Measurements from ENCODE around the gene ZNF559. TPM values are rescaled to one million over a fixed set of nuclear protein-coding genes. Genes with fewer than 3 reads are reported as not detected.

ZNF559 gene
- total RNA-seq, 2 donors from 2014 or later: 19.4 to 30.3 TPM

DNA sequence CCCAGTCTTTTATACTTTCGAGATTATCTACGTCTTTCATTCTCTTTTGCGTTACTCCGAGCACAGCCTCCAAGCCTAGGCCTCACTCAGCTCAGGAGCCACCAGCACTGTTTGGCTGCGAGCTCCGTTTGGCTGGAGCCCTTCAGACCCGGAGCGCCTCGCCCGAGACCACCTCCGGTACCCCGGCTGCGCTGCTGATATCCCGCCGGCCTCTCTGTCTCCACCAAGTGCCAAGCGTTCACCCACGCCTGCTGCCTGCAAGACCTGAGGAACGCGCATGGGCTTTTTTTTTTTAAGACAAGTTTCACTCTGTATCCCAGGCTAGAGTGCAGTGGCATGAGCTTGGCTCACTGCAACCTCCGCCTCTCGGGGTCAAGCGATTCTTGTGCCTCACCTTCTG is 24.7 kb downstream of the ZNF559 start:
- Histone ChIP-seq H3K27ac (no peak overlapping the region), H3K4me1 (replicated peaks) (no peaks in the 10 kb centered on the region), H3K4me3 (no peak overlapping the region), H3K36me3 (peaks cover 0 to 1% of the 10 kb centered on the region in 2 donors), H3K9me3 (peaks cover 4% of the 10 kb centered on the region), H3K27me3 (replicated peaks; ENCODE audit: insufficient read depth) (no peaks in the 10 kb centered on the region)
- TF ChIP-seq POLR2A (IDR thresholded peaks at IDR 0.05) (no peak), POLR2AphosphoS5 (IDR thresholded peaks at IDR 0.05) (no peak)
- TF ChIP-seq, protein P1, sequence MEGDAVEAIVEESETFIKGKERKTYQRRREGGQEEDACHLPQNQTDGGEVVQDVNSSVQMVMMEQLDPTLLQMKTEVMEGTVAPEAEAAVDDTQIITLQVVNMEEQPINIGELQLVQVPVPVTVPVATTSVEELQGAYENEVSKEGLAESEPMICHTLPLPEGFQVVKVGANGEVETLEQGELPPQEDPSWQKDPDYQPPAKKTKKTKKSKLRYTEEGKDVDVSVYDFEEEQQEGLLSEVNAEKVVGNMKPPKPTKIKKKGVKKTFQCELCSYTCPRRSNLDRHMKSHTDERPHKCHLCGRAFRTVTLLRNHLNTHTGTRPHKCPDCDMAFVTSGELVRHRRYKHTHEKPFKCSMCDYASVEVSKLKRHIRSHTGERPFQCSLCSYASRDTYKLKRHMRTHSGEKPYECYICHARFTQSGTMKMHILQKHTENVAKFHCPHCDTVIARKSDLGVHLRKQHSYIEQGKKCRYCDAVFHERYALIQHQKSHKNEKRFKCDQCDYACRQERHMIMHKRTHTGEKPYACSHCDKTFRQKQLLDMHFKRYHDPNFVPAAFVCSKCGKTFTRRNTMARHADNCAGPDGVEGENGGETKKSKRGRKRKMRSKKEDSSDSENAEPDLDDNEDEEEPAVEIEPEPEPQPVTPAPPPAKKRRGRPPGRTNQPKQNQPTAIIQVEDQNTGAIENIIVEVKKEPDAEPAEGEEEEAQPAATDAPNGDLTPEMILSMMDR (IDR thresholded peaks at IDR 0.05): no peak
- WGBS: 99% methylated on average over 22 of the region's 22 CpGs
- intact Hi-C loops (cut with DNase I): no loop called here
- no peak for DNase-seq (ENCODE audit: low spot score)

DNA sequence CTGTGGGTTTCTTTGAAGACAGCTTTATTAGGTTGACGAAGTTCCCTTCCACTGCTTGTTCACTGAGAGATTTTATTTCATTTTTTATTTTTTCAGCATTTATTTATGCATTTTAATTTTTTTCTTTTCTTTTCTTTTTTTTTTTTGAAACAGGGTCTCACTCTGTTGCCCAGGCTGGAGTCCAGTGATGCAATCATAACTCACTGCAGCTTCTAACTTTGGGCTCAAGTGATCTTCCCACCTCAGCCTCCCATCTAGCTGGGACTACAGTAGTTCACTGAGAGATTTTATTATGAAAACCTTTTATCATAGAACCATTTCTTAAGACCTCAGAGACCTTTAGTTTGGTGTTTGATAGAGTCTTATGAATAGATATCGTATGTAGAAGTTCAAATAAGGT is 28.5 kb downstream of the ZNF559 start:
- DNase-seq (ENCODE audit: low spot score): no peak
- Histone ChIP-seq H3K4me1 (replicated peaks) (no peaks in the 10 kb centered on the region), H3K4me3 (no peak overlapping the region), H3K36me3 (no peaks in the 10 kb centered on the region), H3K27me3 (replicated peaks; ENCODE audit: insufficient read depth) (no peaks in the 10 kb centered on the region), H3K27ac (no peak overlapping the region), H3K9me3 (peaks cover 4% of the 10 kb centered on the region)
- TF ChIP-seq POLR2AphosphoS5 (IDR thresholded peaks at IDR 0.05) (no peak), POLR2A (IDR thresholded peaks at IDR 0.05) (no peak)
- TF ChIP-seq, protein P1 (IDR thresholded peaks at IDR 0.05): no peak
- intact Hi-C loops (cut with DNase I): no loop called here
- WGBS: 98% methylated on average over 2 of the region's 2 CpGs

DNA sequence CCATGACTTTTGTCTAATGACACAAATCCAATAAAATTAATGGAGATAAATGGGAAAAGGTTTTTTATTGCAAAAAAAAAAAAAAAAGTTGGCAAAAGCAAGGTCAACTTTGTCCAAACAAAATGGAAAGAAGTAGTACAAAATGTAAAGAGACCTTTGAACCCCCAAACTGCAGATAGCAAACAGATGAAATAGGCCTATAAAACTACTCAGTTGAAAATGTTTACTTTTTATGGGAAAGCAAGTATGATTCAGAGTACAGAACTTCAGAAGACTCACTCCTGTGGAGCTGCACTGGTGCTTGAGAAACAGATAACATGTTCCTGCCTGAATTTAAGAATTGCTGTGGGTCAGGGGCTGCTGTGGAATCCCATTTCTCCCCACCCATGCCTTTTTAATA is 29.0 kb downstream of the ZNF559 start:
- no peak for TF ChIP-seq POLR2AphosphoS5 (IDR thresholded peaks at IDR 0.05)
- no peak for TF ChIP-seq POLR2A (IDR thresholded peaks at IDR 0.05)
- TF ChIP-seq, protein P1 (IDR thresholded peaks at IDR 0.05): no peak
- Histone ChIP-seq H3K4me3 (no peak overlapping the region), H3K27ac (no peak overlapping the region), H3K4me1 (replicated peaks) (no peaks in the 10 kb centered on the region), H3K9me3 (peaks cover 4% of the 10 kb centered on the region), H3K36me3 (no peaks in the 10 kb centered on the region), H3K27me3 (replicated peaks; ENCODE audit: insufficient read depth) (no peaks in the 10 kb centered on the region)
- intact Hi-C loops (cut with DNase I): no loop called here
- no peak for DNase-seq (ENCODE audit: low spot score)

DNA sequence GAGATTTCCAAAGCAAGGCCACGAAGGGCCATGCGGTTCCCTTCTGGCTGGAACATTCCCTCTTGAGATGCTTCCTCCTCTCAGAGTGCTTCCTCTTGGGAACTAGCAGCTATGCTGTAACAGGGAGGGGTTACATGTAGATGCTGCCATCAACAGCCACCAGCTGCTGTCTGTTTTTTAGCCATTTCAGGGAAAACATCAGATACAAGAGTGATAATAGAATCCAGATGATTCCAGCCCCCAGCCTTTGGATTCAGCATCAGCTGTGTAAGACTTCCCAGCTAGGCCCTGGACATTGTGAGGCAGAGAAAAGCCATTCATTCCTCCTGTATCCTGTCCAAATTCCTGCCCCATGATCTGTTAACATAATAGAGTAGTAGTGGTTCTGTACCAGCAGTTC is 30.7 kb downstream of the ZNF559 start:
- intact Hi-C loops (cut with DNase I): no loop called here

DNA sequence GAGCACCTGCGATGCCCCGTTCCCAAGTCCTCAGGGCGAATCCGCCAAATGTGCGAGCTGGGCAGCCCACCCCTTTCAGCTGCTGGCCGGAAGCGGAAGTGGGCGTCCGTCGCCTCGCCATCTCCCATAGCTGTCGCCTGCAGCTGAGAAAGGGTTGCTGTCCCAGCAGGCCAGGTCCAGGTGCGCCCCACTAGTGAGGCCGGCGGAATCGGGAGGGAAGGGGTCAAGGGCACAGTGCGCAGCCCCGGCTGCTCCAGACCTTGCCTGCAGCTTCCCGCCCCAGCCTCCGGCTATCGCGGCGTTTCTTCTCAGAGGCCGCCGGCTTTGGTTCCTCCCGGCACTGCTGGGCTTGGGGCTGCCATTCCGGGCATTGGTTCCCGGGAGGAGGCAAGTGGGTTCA is 38.9 kb downstream of the ZNF559 start, which contains the start of gene ZNF177:
TSS of gene ZNF177 (plus strand) at position 109 of the 400 bp plus-strand sequence. CDS start 15,299 bp downstream, outside the sequence.
- no peak for DNase-seq (ENCODE audit: low spot score)
- intact Hi-C loops (cut with DNase I): no loop called here
- Histone ChIP-seq H3K4me1 (replicated peaks) (no peaks in the 10 kb centered on the region), H3K27me3 (replicated peaks; ENCODE audit: insufficient read depth) (no peaks in the 10 kb centered on the region), H3K36me3 (no peaks in the 10 kb centered on the region), H3K27ac (no peak within 1 kb of the TSS), H3K4me3 (peak within 1 kb of the TSS in 1 of 2 donors; percentile 16), H3K9me3 (no peaks in the 10 kb centered on the region)
- TF ChIP-seq POLR2AphosphoS5 (IDR thresholded peaks at IDR 0.05) (no peak), POLR2A (IDR thresholded peaks at IDR 0.05) (no peak)
- TF ChIP-seq, protein P1 (IDR thresholded peaks at IDR 0.05): no peak
- 4% methylated on average over 25 of the region's 28 CpGs for WGBS

More for the DNA sequence above, 30.7 kb downstream of the ZNF559 start:
- no peaks in the 10 kb centered on the region for H3K4me1 ChIP-seq (replicated peaks)
- DNase-seq (ENCODE audit: low spot score): no peak
- H3K36me3 ChIP-seq: no peaks in the 10 kb centered on the region
- no peak overlapping the region for H3K4me3 ChIP-seq
- WGBS: 98% methylated on average over 2 of the region's 2 CpGs
- no peaks in the 10 kb centered on the region for H3K9me3 ChIP-seq
- TF ChIP-seq POLR2A (IDR thresholded peaks at IDR 0.05) (no peak), POLR2AphosphoS5 (IDR thresholded peaks at IDR 0.05) (no peak)
- TF ChIP-seq, protein P1 (IDR thresholded peaks at IDR 0.05): no peak
- no peak overlapping the region for H3K27ac ChIP-seq
- H3K27me3 ChIP-seq (replicated peaks; ENCODE audit: insufficient read depth): no peaks in the 10 kb centered on the region

All from prostate gland (tissue), 2 donors.